Inflammatory macrophage treated with lipopolysaccharide for 4 hours (primary cell): Measurements from ENCODE around the gene CEACAM21.
"Not testable (repeated sequence)": the region's sequence is repeated elsewhere in the genome, so short reads cannot be mapped to it uniquely, and the experiment has no call there.

ENCODE experiments used
- DNase-seq: peaks from one replicate; pipeline ENCODE4 v3.0.0-alpha.2; 2020

The CEACAM21 gene

DNA sequence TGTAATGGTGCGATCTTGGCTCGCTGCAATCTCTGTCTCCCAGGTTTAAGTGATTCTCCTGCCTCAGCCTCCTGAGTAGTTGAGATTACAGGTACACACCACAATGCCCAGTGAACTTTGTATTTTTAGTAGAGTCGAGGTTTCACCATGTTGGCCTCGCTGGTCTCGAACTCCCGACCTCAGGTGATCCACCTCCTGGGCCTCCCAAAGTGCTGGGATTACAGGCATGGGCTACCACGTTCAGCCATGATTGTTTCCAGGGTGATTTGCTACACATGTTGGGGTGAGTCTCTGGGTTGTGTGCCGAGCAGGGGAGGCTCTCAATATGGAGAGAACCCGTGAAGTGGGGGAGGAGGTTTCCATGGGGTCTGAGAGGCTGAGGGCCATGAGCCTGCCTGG, 24.8 kb upstream of the CEACAM21 start:
- DNase-seq: no peak

- DNase-seq: no peak
These were observed 24.3 kb upstream of the CEACAM21 start for GRCh38 chr19:41551711-41552110.

DNA sequence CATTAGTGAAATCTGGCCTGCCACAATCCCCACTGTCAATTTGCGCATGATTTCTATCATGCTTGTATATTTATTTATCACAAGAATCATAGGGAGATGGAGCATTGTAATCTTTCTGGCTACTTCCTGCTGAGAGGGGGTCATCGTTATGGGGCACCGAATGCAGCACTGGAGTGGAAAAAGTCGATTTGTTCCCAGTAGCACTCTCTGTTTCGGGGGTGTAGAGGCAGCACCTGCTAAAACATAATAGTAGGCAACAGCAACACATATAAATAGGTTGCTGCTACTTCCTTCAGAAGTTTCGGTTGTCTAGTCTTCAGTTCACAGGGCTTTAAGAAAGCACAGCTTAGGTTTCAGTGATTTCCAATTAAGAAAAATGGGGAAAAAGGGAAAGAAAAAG, 23.4 kb upstream of the CEACAM21 start:
- DNase-seq: no peak

GRCh38 chr19:41553804-41554203, 22.2 kb upstream of the CEACAM21 start:
- no peak for DNase-seq

DNA sequence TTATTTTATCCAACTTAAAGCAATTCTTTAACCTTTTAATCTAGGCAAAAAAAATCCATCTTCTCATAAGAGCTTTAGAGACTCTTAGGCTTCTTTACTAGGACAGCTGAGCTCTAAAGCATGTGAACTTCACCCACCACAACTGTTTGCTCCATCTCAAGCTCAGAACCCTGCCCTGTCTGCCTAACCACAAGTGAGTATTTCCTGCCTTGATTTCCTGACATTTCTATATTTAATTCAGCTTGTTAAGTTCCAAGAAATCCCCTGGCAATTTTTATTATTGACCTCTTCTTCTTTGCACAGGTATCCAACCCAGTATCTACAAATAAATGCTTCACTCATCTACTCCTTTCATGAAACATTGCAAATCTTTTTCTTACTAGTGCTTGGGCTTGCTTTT, 21.1 kb upstream of the CEACAM21 start:
- no peak for DNase-seq

GRCh38 chr19:41555748-41556147, 20.2 kb upstream of the CEACAM21 start:
- DNase-seq: no peak

DNA sequence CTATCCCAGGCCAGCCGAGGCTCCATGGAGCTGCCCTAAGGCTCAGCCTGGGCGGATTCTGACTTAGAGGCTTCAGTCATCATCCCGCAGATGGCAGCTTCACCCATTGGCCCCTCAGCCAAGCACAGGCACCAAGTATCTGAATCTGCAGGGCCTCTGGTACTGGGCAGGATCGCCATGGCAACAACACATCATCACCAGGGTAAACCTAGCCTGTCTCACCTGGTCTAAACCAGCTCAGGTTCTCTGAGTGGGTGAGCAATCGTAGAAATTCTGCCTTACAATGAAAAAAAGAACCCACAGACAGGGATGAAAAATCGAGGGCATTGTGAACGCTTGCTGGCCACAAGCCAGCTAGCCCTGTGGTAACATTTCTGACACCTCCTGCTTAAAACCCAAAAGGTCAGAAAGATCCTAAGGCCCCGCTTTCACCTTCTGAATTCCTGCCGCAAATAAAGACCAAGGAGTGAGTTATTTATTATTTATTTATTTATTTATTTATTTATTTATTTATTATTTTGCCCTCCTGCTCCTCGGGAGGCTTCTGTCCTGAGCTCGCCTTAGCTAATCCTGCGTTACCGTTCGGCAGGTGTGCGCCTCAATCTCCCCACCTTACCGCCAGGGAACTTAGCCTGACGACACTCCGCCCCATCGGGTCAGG, 12.0 kb upstream of the CEACAM21 start:
- no peak for DNase-seq

GRCh38 chr19:41564515-41565378, 11.2 kb upstream of the CEACAM21 start:
- DNase-seq: peak; percentile 12

- no peak for DNase-seq
These were observed 10.6 kb upstream of the CEACAM21 start for GRCh38 chr19:41565379-41565720.

GRCh38 chr19:41566001-41566400, 10.0 kb upstream of the CEACAM21 start:
- no peak for DNase-seq

DNA sequence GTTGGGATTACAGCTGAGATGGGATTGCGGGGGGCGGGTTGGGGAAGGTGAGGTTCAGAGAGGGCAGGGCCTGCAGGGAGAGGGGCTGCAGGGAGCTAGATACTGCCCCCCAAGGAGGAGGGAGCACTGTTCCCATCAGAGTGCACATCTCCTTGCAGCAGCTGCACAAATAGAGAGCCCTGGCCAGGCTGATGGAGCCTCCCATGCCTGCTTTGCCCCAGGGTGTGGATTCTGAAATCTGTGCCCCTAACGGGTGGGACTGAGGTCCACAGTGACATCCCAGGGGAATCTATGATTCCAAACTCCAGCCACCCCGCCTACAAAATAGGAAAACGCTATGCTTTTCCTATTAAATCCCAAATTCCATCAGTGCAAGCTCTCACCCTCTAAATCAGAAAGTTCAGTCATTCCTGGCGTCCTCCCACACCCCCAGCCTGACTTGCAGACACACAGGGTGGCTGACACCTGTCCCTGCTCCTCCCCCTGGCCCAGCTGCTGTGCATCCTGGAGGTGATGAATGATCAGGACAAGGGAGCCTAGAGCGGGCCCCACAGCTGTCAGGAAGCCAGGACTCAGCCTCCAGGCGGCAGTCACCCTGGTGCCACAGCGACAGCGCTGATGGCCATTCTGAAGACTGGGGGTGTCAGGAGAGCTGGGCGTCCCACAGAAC, 6.3 kb upstream of the CEACAM21 start:
- DNase-seq: no peak

DNA sequence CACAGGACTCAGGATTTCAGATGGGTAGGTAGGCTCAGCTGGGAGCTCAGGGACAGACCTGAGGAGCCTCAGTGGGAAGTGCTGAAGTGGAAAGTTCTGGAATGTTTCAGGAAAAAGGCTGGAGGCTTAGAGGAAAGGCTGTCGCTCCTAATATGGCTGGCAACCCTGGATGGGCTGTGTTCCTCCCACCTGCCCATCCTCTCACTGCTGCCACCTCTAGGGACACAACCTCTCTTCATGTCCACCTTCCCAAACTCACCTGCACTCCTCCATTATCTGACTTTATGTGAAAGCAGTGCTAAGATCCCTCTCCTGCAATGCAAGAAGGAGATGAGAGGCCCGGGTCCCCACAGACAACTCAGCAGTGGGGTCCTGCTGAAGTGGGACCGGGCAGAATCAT, 5.8 kb upstream of the CEACAM21 start:
- DNase-seq: no peak

GRCh38 chr19:41570639-41571112, 5.3 kb upstream of the CEACAM21 start:
- peak; percentile 82 for DNase-seq

DNA sequence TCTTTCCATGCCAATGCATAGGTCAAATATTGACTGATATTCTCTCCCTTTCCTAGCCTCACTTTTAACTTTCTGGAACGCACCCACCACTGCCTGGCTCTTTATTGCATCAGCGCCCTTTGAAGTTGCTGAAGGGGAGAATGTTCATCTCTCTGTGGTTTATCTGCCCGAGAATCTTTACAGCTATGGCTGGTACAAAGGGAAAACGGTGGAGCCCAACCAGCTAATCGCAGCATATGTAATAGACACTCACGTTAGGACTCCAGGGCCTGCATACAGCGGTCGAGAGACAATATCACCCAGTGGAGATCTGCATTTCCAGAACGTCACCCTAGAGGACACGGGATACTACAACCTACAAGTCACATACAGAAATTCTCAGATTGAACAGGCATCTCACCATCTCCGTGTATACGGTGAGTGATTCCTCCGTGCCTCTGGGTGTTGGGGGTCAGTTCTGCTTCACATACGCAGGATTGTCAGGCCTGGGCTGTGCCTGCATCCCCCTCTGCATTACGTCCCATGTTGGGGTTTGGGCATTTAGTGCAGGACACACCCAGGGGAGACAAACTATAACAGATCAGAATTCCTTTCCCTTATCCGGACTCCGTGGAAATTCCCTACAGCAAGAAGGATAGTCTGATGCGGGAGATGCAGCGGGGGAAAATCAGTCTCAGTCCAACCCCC, 1.3 kb downstream of the CEACAM21 start:
- DNase-seq: no peak

DNA sequence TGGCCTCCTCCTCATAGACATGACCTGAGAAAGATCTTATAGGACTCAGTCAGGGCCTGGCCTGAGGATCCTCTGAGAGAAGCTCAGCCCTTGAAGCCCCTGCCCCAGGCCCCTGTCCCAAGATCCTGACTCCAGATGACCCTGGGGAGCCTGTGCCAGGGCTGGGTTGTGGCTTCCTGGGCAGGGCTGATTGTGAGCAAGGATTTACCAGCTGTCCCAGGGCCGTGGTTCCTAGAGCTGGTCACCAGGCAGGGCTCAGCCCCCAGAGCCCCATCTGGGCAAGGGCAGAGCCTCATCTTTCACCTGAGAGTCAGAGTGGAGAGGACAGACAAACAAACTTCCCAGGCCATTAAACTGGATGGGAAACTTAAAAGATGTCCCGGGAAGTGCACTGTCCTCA, 1.9 kb downstream of the CEACAM21 start:
- no peak for DNase-seq

DNA sequence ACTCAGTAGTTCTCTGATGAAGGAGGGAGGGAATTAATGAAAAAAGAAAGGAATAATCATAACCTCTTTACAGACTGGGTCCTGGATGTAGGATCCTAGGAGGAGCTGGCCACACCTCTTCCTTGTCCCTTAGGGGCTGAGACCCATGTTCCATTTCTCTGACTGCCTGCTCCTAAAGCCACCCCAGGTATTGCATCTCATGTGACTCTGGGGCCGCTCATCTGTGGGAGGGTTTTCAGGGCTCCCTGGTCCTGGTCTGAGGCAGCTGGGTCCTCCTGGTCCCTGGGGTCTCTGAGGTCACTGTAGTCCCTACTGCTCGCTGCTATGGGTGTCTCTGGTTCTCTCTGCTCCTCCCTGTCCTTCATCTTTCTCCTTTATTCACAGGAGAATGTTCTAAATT, 2.9 kb downstream of the CEACAM21 start:
- no peak for DNase-seq

DNA sequence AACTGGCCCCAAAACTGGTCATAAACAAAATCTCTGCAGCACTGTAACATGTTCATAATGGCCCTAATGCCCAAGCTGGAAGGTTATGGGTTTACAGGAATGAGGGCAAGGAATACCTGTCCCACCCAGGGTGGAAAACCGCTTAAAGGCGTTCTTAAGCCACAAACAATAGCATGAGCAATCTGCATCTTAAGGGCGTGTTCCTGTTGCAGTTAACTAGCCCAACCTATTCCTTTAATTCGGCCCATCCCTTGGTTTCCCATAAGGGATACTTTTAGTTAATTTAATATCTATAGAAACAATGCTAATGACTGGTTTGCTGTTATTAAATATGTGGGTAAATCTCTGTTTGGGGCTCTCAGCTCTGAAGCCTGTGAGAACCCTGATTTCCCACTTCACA, 5.1 kb downstream of the CEACAM21 start:
- not testable (repeated sequence) for DNase-seq

DNA sequence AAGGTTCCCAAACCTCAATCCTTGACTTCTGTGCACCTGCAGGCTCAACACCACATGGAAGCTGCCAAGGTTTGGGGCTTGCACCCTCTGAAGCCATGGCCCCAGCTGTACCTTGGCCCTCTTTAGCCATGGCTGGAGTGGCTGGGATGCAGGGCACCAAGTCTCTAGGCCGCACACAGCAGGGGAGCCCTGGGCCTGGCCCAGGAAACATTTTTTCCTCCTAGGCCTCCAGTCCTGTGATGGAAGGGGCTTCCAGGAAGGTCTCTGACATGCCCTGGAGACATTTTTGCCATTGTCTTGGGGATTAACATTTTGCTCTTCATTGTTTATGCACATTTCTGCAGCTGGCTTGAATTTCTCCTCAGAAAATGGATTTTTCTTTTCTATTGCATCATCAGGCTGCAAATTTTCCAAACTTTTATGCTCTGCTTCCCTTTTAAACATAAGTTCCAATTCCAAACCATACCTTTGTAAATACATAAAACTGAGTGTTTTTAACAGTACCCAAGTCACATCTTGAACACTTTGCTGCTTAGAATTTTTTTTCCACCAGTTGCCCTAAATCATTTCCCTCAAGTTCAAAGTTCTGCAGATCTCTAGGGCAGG, 6.7 kb downstream of the CEACAM21 start:
- DNase-seq: not testable (repeated sequence)

DNA sequence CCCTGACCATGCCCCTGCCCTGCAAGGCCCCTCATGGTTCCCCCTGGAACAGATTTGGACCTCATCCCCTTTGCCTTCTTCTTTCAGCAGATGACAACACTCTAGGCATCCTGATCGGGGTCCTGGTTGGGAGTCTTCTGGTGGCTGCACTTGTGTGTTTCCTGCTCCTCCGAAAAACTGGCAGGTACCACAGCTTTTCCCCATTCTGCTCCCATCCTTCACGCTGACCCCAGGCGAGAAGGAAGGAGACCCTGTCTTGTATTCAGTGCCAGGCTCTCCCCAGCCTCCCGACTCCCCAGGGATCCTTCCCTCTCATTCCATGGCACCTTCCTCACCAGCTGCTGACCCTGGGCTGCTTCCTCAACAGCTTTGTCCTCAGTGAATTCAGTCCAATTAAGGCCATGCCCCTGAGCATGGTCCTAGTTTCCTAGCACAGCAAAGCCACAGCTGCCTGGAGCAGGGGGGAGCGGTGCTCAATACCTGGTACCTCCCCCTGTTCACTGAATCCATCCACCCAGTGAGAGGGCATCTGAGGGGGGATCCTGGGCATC, 8.4 kb downstream of the CEACAM21 start:
- no peak for DNase-seq

GRCh38 chr19:41584931-41585330, 9.0 kb downstream of the CEACAM21 start:
- no peak for DNase-seq

GRCh38 chr19:41586064-41586463, 10.1 kb downstream of the CEACAM21 start:
- no peak for DNase-seq

GRCh38 chr19:41587101-41587837, 11.3 kb downstream of the CEACAM21 start:
- no peak for DNase-seq
